Measurements from ENCODE around the gene RNF223. TPM values are rescaled to one million over a fixed set of nuclear protein-coding genes. Genes with fewer than 3 reads are reported as not detected.
A peak's percentile ranks its signal among the peaks of the same experiment; 100 is the strongest.

The RNF223 gene
- total RNA-seq, 2 donors from 2014 or later = not detected

GRCh38 chr1:1039145-1039910 lies 34.8 kb downstream of the RNF223 start:
- Histone ChIP-seq H3K27me3 (peaks cover 0 to 5% of the 10 kb centered on the region in 2 donors), H3K4me3 (peak overlapping the region in 1 of 2 donors; percentile 57), H3K4me1 (peaks cover 0 to 25% of the 10 kb centered on the region in 2 donors), H3K9me3 (no peaks in the 10 kb centered on the region), H3K36me3 (no peaks in the 10 kb centered on the region), H3K27ac (no peak overlapping the region)
- no peak for TF ChIP-seq CTCF (IDR thresholded peaks at IDR 0.05)
- no peak for DNase-seq (ENCODE audit: low spot score)

- peaks cover 0 to 31% of the 10 kb centered on the region in 2 donors for H3K4me1 ChIP-seq
- H3K36me3 ChIP-seq = no peaks in the 10 kb centered on the region
- H3K27ac ChIP-seq = no peak overlapping the region
- no peak for DNase-seq (ENCODE audit: low spot score)
- TF ChIP-seq CTCF (IDR thresholded peaks at IDR 0.05) = no peak
- peaks cover 4 to 5% of the 10 kb centered on the region in 2 donors for H3K27me3 ChIP-seq
- no peak overlapping the region for H3K4me3 ChIP-seq
- H3K9me3 ChIP-seq = no peaks in the 10 kb centered on the region
These were observed 35.4 kb downstream of the RNF223 start for GRCh38 chr1:1038694-1039093.

- Histone ChIP-seq H3K36me3 (no peaks in the 10 kb centered on the region), H3K9me3 (no peaks in the 10 kb centered on the region), H3K27me3 (peaks cover 4 to 5% of the 10 kb centered on the region in 2 donors), H3K4me3 (no peak overlapping the region), H3K27ac (no peak overlapping the region), H3K4me1 (peaks cover 0 to 42% of the 10 kb centered on the region in 2 donors)
- no peak for TF ChIP-seq CTCF (IDR thresholded peaks at IDR 0.05)
- no peak for DNase-seq (ENCODE audit: low spot score)
These were observed 36.5 kb downstream of the RNF223 start for GRCh38 chr1:1037366-1038327.

GRCh38 chr1:1035291-1035943 lies 38.7 kb downstream of the RNF223 start:
- Histone ChIP-seq H3K4me1 (peaks cover 0 to 53% of the 10 kb centered on the region in 2 donors), H3K4me3 (no peak overlapping the region), H3K27ac (no peak overlapping the region), H3K36me3 (no peaks in the 10 kb centered on the region), H3K9me3 (no peaks in the 10 kb centered on the region), H3K27me3 (peaks cover 4 to 5% of the 10 kb centered on the region in 2 donors)
- DNase-seq (ENCODE audit: low spot score) = no peak
- no peak for TF ChIP-seq CTCF (IDR thresholded peaks at IDR 0.05)

GRCh38 chr1:1034439-1034781 lies 39.7 kb downstream of the RNF223 start:
- peaks cover 0 to 4% of the 10 kb centered on the region in 2 donors for H3K27me3 ChIP-seq

More at GRCh38 chr1:1034439-1034781, 39.7 kb downstream of the RNF223 start:
- no peaks in the 10 kb centered on the region for H3K9me3 ChIP-seq
- no peak for DNase-seq (ENCODE audit: low spot score)
- TF ChIP-seq CTCF (IDR thresholded peaks at IDR 0.05) = no peak
- no peaks in the 10 kb centered on the region for H3K36me3 ChIP-seq
- H3K4me3 ChIP-seq = peak overlapping the region; percentile 26 to 59
- no peak overlapping the region for H3K27ac ChIP-seq
- H3K4me1 ChIP-seq = peaks cover 0 to 43% of the 10 kb centered on the region in 2 donors
